Prostate gland (tissue), 2 donors: Measurements from ENCODE around the gene FBXO30.

Source experiments
- POLR2AphosphoS5 ChIP-seq: sonication (generic); formaldehyde crosslinking; IDR thresholded peaks from one replicate; pipeline ENCODE4 v1.6.1; 2017; ENCODE audit warnings: antibody characterized with exemption
- TF ChIP-seq, protein P1 (sequence below), 4 experiments: fragments of 200-600 bp in 2 of 4; fragments of 450-650 bp in 2 of 4; sonication (generic) in 2 of 4; IDR thresholded peaks; 1 replicate in 3 of 4; 2 replicates in 1 of 4; pipeline ENCODE4 v1.5.1; 2016 to 2019; ENCODE audit warnings: antibody characterized with exemption in 4 of 4, mild to moderate bottlenecking in 2 of 4, moderate library complexity in 2 of 4

DNA sequence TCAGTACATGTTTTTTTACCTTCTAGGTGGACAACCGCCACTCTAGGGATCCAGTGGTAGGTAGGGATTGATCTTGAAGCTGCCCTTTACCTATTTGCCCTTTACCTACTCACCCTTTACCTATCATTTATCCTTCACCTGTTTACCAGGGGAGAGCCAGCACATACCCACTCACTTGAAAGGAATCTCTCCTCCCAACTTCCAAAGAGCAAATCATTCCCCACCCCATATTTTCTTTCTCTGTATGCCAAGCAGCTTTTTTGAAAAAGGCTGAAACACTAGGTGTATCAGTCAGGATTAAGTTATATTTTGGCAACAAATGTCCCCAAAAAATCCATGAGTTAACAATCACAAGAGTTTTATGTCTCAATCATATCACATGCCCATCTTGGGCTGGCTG is 68.7 kb downstream of the FBXO30 start:
- TF ChIP-seq, protein P1, sequence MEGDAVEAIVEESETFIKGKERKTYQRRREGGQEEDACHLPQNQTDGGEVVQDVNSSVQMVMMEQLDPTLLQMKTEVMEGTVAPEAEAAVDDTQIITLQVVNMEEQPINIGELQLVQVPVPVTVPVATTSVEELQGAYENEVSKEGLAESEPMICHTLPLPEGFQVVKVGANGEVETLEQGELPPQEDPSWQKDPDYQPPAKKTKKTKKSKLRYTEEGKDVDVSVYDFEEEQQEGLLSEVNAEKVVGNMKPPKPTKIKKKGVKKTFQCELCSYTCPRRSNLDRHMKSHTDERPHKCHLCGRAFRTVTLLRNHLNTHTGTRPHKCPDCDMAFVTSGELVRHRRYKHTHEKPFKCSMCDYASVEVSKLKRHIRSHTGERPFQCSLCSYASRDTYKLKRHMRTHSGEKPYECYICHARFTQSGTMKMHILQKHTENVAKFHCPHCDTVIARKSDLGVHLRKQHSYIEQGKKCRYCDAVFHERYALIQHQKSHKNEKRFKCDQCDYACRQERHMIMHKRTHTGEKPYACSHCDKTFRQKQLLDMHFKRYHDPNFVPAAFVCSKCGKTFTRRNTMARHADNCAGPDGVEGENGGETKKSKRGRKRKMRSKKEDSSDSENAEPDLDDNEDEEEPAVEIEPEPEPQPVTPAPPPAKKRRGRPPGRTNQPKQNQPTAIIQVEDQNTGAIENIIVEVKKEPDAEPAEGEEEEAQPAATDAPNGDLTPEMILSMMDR (IDR thresholded peaks at IDR 0.05), result no peak
- TF ChIP-seq POLR2AphosphoS5, result no peak
